ENCODE data around the gene GNAI2.
"Not testable (repeated sequence)": the region's sequence is repeated elsewhere in the genome, so short reads cannot be mapped to it uniquely, and the experiment has no call there.

The GNAI2 gene

DNA sequence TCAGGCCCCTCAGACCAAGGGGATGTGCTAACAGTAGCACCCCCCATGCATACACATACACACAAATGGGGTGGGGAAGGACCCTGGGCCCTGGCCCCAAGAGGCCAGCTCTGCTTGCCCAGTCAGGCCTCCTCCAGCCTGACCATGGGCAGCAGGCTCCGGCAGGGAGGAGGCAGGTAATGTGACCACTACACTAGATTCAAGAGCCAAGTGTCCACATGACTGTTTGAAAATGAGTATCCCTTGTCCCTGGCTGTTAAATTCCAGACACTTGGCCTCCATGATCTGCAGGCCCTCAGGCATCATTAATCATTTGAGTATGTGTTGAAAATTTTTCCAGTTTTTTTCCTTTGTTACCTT, 13.9 kb upstream of the GNAI2 start:
- Histone ChIP-seq H3K36me3 (ENCODE audit: control insufficient read depth, insufficient read depth, low read length) (no peaks in the 10 kb centered on the region), H3K9me3 (ENCODE audit: control insufficient read depth, low read length) (no peaks in the 10 kb centered on the region), H3K27ac (ENCODE audit: insufficient read depth, low read length, poor library complexity, severe bottlenecking) (no peak overlapping the region), H3K4me3 (ENCODE audit: insufficient read depth, low read depth, low read length, poor library complexity, severe bottlenecking) (no peak overlapping the region), H3K4me1 (ENCODE audit: control insufficient read depth, insufficient read depth, low read length, poor library complexity, severe bottlenecking) (peaks cover 10% of the 10 kb centered on the region), H3K27me3 (replicated peaks; ENCODE audit: control insufficient read depth, insufficient read depth, low read length, poor library complexity, severe bottlenecking) (no peaks in the 10 kb centered on the region)
- no peak for DNase-seq

DNA sequence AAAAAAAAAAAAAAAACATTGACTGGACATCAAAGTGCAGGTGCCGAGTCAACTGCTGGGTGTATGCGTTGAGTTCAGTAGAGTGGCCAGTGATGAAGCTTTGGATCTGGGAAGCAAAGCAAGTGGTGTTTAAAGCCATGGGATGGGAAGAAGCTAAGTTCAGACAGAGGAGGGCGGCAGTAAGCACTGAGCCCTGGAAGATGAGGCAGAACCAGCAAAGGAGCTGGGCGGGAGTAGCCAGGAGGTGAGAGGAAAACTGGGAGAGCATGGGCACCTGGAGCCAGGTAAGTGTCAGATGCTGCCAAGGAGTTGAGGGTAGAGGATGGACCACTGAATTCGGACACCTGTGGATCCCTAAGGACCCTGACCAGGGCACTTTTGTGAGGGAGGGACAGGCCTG, 11.4 kb upstream of the GNAI2 start:
- no peaks in the 10 kb centered on the region for H3K9me3 ChIP-seq (ENCODE audit: control insufficient read depth, low read length)
- H3K4me3 ChIP-seq (ENCODE audit: insufficient read depth, low read depth, low read length, poor library complexity, severe bottlenecking): no peak overlapping the region
- no peaks in the 10 kb centered on the region for H3K27me3 ChIP-seq (replicated peaks; ENCODE audit: control insufficient read depth, insufficient read depth, low read length, poor library complexity, severe bottlenecking)
- H3K27ac ChIP-seq (ENCODE audit: insufficient read depth, low read length, poor library complexity, severe bottlenecking): no peak overlapping the region
- H3K36me3 ChIP-seq (ENCODE audit: control insufficient read depth, insufficient read depth, low read length): no peaks in the 10 kb centered on the region
- H3K4me1 ChIP-seq (ENCODE audit: control insufficient read depth, insufficient read depth, low read length, poor library complexity, severe bottlenecking): peaks cover 15% of the 10 kb centered on the region
- DNase-seq: no peak

DNA sequence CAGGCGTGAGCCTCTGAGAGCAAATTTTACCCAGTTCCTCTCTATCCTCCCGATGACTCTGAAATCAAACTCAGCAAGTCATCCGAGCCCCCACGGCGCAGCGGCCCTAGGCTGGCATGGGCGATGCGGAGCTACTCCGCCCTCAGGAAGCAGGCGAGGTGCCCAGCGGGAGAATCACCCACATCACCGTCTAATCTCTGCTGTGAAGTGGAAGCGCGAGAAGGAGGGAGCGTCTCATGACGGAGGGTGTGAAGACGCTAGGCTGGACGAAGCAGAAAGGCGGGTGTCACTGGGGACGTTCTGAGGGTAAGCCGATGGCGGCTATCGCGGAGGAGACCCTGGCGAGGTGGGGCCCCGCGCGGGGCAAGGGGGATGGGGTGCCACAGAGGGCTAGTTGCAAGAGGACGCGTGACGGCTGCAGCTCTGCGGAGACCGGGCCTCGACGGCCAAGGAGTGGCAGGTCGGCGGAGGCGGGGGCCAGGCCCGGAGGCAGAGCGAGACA, 9.1 kb upstream of the GNAI2 start:
- DNase-seq: peak in 2 of 3 donors; percentile 10 to 38
- Histone ChIP-seq H3K4me1 (ENCODE audit: control insufficient read depth, insufficient read depth, low read length, poor library complexity, severe bottlenecking) (peaks cover 15% of the 10 kb centered on the region), H3K9me3 (ENCODE audit: control insufficient read depth, low read length) (no peaks in the 10 kb centered on the region), H3K4me3 (ENCODE audit: insufficient read depth, low read depth, low read length, poor library complexity, severe bottlenecking) (peak overlapping the region; percentile 75), H3K27ac (ENCODE audit: insufficient read depth, low read length, poor library complexity, severe bottlenecking) (peak overlapping the region; percentile 69), H3K36me3 (ENCODE audit: control insufficient read depth, insufficient read depth, low read length) (no peaks in the 10 kb centered on the region), H3K27me3 (replicated peaks; ENCODE audit: control insufficient read depth, insufficient read depth, low read length, poor library complexity, severe bottlenecking) (no peaks in the 10 kb centered on the region)

DNA sequence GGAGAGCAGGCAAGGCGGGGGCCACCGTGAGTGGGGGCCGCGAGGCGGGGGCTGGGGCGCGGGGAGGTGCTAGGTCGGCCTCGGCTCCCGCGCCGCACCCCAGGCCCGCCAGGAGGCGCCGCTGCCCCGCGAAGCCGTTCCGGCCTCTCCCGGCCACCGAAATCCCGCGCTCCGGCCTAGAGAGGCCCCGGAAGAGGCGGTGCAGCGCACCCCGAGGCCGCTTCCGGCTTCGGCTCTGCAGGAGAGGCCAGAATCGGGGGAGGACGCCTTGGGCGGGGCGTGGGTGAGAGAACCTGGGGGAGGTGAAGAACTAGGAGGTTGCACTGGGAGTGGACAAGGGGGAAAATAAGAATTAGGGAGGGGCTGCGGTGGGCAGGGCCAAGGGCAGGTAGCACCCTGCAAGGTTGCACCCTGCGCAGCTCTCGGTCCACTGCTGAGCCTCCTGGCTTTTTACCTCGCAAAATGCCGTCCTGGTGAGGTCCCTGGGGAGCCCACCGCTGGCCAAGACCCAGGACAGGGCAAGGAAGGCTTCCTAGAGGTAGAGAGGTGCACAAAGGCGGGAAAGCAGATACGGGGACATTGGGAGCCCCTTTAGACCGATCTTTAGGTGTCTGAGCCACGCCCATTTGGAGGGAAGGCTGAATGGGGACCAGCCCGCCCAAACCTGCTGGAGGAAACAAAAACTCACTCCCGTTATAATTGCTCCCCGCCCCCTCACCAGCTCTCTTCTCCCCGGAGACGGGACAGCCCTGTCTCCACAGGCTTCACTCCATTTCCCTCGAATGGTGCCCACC, 8.4 kb upstream of the GNAI2 start:
- Histone ChIP-seq H3K9me3 (ENCODE audit: control insufficient read depth, low read length) (no peaks in the 10 kb centered on the region), H3K27ac (ENCODE audit: insufficient read depth, low read length, poor library complexity, severe bottlenecking) (peak overlapping the region; percentile 69), H3K4me1 (ENCODE audit: control insufficient read depth, insufficient read depth, low read length, poor library complexity, severe bottlenecking) (peaks cover 15% of the 10 kb centered on the region), H3K36me3 (ENCODE audit: control insufficient read depth, insufficient read depth, low read length) (no peaks in the 10 kb centered on the region), H3K27me3 (replicated peaks; ENCODE audit: control insufficient read depth, insufficient read depth, low read length, poor library complexity, severe bottlenecking) (no peaks in the 10 kb centered on the region), H3K4me3 (ENCODE audit: insufficient read depth, low read depth, low read length, poor library complexity, severe bottlenecking) (peak overlapping the region; percentile 75)
- peak; percentile 82 to 87 (median 85) for DNase-seq

DNA sequence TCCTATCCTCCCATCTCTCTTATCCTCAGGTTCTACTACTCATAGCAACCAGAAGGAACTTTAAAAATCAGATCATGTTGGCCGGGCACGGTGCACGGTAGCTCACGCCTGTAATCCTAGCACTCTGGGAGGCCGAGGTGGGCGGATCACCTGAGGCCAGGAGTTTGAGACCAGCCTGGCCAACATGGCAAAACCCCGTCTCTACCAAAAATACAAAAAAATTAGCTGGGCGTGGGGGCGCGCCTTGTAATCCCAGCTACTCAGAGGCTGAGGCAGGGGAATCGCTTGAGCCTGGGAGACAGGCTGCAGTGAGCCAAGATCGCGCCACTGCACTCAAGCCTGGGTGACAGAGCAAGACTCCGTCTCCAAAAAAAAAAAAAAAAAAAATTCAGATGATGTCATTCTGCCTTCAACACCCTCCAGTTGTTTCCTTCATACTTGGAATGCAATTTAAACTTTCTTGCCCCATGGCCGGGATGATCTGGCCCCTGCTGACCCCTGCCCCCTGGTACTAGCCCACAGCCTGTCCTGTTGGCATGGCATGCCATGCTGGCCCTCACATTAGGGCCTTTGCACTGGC, 7.7 kb upstream of the GNAI2 start:
- H3K27ac ChIP-seq (ENCODE audit: insufficient read depth, low read length, poor library complexity, severe bottlenecking): peak overlapping the region; percentile 69
- H3K4me1 ChIP-seq (ENCODE audit: control insufficient read depth, insufficient read depth, low read length, poor library complexity, severe bottlenecking): peaks cover 15% of the 10 kb centered on the region
- H3K9me3 ChIP-seq (ENCODE audit: control insufficient read depth, low read length); DNase-seq; H3K27me3 ChIP-seq (replicated peaks; ENCODE audit: control insufficient read depth, insufficient read depth, low read length, poor library complexity, severe bottlenecking); H3K36me3 ChIP-seq (ENCODE audit: control insufficient read depth, insufficient read depth, low read length): not testable (repeated sequence)
- H3K4me3 ChIP-seq (ENCODE audit: insufficient read depth, low read depth, low read length, poor library complexity, severe bottlenecking): peak overlapping the region; percentile 75

DNA sequence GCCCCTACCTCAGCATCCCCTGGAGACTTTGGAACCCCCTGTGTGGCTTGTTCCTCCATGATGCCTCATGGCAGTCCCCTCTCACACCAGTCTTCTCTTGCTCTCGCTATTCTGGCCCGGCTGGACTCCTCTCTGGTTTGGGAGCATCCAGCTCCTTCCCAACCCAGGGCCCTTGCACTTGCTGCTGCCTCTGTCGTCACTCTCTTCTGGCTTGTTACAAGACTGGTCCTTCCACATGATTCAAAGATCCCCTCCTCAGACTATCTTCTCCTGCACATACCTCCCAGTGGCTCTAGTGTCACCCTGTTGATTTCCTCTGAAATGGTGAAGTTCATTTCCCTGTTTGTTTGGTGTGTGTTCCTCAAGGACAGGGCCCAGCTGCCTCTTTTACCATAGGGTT, 6.5 kb upstream of the GNAI2 start:
- no peaks in the 10 kb centered on the region for H3K36me3 ChIP-seq (ENCODE audit: control insufficient read depth, insufficient read depth, low read length)
- peaks cover 15% of the 10 kb centered on the region for H3K4me1 ChIP-seq (ENCODE audit: control insufficient read depth, insufficient read depth, low read length, poor library complexity, severe bottlenecking)
- H3K27ac ChIP-seq (ENCODE audit: insufficient read depth, low read length, poor library complexity, severe bottlenecking): no peak overlapping the region

DNA sequence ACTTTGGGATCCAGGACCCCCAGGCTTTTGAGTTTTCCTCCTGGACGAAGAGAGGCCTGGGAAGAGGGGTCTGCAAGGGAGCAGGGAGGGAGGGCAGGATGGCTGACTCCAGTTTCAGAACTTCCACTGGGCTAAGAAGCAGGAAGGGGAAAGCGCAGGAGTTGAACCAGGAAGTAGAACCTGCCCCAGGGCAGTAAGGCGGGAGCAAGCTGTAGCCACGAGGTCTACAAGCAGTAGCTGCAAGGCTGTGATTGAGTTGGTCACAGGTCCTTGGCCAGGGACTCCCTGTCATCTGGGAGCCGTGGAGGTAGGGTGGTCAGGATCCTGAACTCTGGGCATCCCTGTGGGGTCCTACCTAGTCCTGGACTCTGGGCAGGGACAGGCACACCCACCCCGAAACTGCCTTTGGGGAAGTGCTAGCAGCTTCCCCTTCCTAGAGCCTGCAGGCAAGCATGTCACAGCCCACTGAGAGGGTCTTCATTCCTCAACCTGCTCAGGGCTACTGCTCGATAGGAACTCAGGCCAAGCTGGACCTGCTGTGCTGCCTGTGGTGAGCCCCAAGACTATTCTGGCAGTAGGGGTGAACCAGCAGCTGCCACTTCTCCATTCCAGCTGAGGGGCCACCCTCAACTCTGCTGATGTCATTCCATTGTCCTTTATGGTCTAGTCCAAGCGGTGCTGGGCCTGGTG, 5.8 kb upstream of the GNAI2 start:
- H3K4me1 ChIP-seq (ENCODE audit: control insufficient read depth, insufficient read depth, low read length, poor library complexity, severe bottlenecking): peaks cover 15% of the 10 kb centered on the region
- no peaks in the 10 kb centered on the region for H3K36me3 ChIP-seq (ENCODE audit: control insufficient read depth, insufficient read depth, low read length)
- no peak overlapping the region for H3K4me3 ChIP-seq (ENCODE audit: insufficient read depth, low read depth, low read length, poor library complexity, severe bottlenecking)
- no peak for DNase-seq
- H3K9me3 ChIP-seq (ENCODE audit: control insufficient read depth, low read length): no peaks in the 10 kb centered on the region
- no peak overlapping the region for H3K27ac ChIP-seq (ENCODE audit: insufficient read depth, low read length, poor library complexity, severe bottlenecking)
- H3K27me3 ChIP-seq (replicated peaks; ENCODE audit: control insufficient read depth, insufficient read depth, low read length, poor library complexity, severe bottlenecking): no peaks in the 10 kb centered on the region

More for the DNA sequence above, 6.5 kb upstream of the GNAI2 start:
- Histone ChIP-seq H3K4me3 (ENCODE audit: insufficient read depth, low read depth, low read length, poor library complexity, severe bottlenecking) (no peak overlapping the region), H3K27me3 (replicated peaks; ENCODE audit: control insufficient read depth, insufficient read depth, low read length, poor library complexity, severe bottlenecking) (no peaks in the 10 kb centered on the region), H3K9me3 (ENCODE audit: control insufficient read depth, low read length) (no peaks in the 10 kb centered on the region)
- DNase-seq: no peak

DNA sequence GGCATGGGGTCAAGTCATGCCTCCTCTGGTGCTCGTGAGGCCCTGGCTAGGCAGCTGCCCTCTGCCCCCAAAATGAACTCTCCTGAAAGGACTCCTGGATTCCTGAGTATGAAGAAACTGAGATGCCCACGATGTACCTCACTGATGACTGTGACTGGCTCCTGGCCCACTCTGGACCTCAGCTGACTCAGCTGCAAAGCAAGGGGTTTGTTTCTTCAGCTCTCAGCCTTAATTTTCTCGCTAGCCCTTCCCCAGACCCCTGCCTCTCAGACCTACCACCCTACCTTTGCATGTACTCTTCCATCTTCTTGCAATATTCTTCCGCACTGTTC, 5.2 kb upstream of the GNAI2 start:
- H3K4me1 ChIP-seq (ENCODE audit: control insufficient read depth, insufficient read depth, low read length, poor library complexity, severe bottlenecking): peaks cover 15% of the 10 kb centered on the region

DNA sequence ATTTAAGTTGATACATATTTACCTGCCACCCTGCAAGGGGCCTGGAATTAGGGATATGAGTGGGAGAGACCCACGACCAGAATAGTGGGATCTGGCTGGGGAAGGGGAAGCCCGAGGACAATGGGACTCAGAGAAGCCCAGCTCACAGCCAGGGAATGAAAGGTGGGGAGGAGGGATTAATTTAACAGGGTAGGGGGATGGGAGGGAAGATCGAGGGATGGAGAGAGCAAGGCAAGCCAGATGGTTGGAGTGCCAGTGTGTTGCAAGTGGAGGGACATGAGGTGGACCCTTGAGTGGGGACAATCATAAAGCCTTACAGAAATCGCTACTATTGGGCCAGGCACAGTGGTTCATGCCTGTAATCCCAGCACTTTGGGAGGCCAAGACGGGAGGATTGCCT, 4.4 kb upstream of the GNAI2 start:
- Histone ChIP-seq H3K4me1 (ENCODE audit: control insufficient read depth, insufficient read depth, low read length, poor library complexity, severe bottlenecking) (peaks cover 10% of the 10 kb centered on the region), H3K36me3 (ENCODE audit: control insufficient read depth, insufficient read depth, low read length) (no peaks in the 10 kb centered on the region), H3K9me3 (ENCODE audit: control insufficient read depth, low read length) (no peaks in the 10 kb centered on the region), H3K27ac (ENCODE audit: insufficient read depth, low read length, poor library complexity, severe bottlenecking) (no peak overlapping the region), H3K4me3 (ENCODE audit: insufficient read depth, low read depth, low read length, poor library complexity, severe bottlenecking) (no peak overlapping the region), H3K27me3 (replicated peaks; ENCODE audit: control insufficient read depth, insufficient read depth, low read length, poor library complexity, severe bottlenecking) (no peaks in the 10 kb centered on the region)
- no peak for DNase-seq

More for the DNA sequence above, 5.2 kb upstream of the GNAI2 start:
- Histone ChIP-seq H3K27me3 (replicated peaks; ENCODE audit: control insufficient read depth, insufficient read depth, low read length, poor library complexity, severe bottlenecking) (no peaks in the 10 kb centered on the region), H3K9me3 (ENCODE audit: control insufficient read depth, low read length) (no peaks in the 10 kb centered on the region), H3K27ac (ENCODE audit: insufficient read depth, low read length, poor library complexity, severe bottlenecking) (no peak overlapping the region), H3K4me3 (ENCODE audit: insufficient read depth, low read depth, low read length, poor library complexity, severe bottlenecking) (no peak overlapping the region), H3K36me3 (ENCODE audit: control insufficient read depth, insufficient read depth, low read length) (no peaks in the 10 kb centered on the region)
- DNase-seq: no peak

DNA sequence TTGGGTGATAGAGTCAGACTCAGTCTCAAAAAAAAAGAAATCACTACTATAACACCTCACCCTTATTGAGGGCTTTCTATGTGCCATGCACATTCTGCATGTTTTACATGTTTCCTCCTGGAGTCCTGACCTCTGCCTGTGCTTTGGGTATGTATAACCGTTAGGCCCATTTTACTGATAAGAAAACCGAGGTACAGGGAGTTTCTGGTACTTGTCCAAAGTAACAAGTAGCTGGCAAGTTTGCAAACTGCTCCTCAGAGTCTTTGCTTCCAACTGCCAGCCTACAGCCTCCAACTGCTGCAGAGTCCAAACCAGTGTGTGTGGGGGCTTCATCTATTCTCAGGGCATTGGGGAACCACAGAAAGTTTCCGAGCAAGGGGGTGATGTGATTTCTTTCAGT, 3.7 kb upstream of the GNAI2 start:
- Histone ChIP-seq H3K4me3 (ENCODE audit: insufficient read depth, low read depth, low read length, poor library complexity, severe bottlenecking) (no peak overlapping the region), H3K9me3 (ENCODE audit: control insufficient read depth, low read length) (no peaks in the 10 kb centered on the region), H3K4me1 (ENCODE audit: control insufficient read depth, insufficient read depth, low read length, poor library complexity, severe bottlenecking) (peaks cover 5% of the 10 kb centered on the region), H3K27ac (ENCODE audit: insufficient read depth, low read length, poor library complexity, severe bottlenecking) (no peak overlapping the region), H3K27me3 (replicated peaks; ENCODE audit: control insufficient read depth, insufficient read depth, low read length, poor library complexity, severe bottlenecking) (no peaks in the 10 kb centered on the region), H3K36me3 (ENCODE audit: control insufficient read depth, insufficient read depth, low read length) (no peaks in the 10 kb centered on the region)
- DNase-seq: no peak
